ENCODE measurements around the gene AK5.

AK5 gene

GRCh38 chr1:77271852-77272580, 9.8 kb upstream of the AK5 start:
- TF ChIP-seq, protein P1, sequence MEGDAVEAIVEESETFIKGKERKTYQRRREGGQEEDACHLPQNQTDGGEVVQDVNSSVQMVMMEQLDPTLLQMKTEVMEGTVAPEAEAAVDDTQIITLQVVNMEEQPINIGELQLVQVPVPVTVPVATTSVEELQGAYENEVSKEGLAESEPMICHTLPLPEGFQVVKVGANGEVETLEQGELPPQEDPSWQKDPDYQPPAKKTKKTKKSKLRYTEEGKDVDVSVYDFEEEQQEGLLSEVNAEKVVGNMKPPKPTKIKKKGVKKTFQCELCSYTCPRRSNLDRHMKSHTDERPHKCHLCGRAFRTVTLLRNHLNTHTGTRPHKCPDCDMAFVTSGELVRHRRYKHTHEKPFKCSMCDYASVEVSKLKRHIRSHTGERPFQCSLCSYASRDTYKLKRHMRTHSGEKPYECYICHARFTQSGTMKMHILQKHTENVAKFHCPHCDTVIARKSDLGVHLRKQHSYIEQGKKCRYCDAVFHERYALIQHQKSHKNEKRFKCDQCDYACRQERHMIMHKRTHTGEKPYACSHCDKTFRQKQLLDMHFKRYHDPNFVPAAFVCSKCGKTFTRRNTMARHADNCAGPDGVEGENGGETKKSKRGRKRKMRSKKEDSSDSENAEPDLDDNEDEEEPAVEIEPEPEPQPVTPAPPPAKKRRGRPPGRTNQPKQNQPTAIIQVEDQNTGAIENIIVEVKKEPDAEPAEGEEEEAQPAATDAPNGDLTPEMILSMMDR (IDR thresholded peaks at IDR 0.05; ENCODE audit: control extremely low read depth, extremely low read depth, low read depth, missing control alignments), result no peak
- DNase-seq (ENCODE audit: extremely low spot score), result no peak
- POLR2A ChIA-PET, result no interaction called here
- CTCF ChIA-PET, result no interaction called here

GRCh38 chr1:77273891-77274290, 7.9 kb upstream of the AK5 start:
- TF ChIP-seq, protein P1 (IDR thresholded peaks at IDR 0.05; ENCODE audit: control extremely low read depth, extremely low read depth, low read depth, missing control alignments), result no peak
- ChIA-PET CTCF (interaction anchor here (1.0 kb wide), 1 partner anchor 29 kb away, joined by 3 read pairs; no protein-coding TSS in a partner anchor), POLR2A (no interaction called here)
- no peak for DNase-seq (ENCODE audit: extremely low spot score)

- ChIA-PET POLR2A (no interaction called here), CTCF (interaction anchor here (0.8 kb wide), 1 partner anchor 31 kb away, joined by 4 read pairs; no protein-coding TSS in a partner anchor)
- TF ChIP-seq, protein P1 (IDR thresholded peaks at IDR 0.05; ENCODE audit: control extremely low read depth, extremely low read depth, low read depth, missing control alignments), result no peak
- DNase-seq (ENCODE audit: extremely low spot score), result no peak
Observed at GRCh38 chr1:77275194-77275593, 6.6 kb upstream of the AK5 start.

DNA sequence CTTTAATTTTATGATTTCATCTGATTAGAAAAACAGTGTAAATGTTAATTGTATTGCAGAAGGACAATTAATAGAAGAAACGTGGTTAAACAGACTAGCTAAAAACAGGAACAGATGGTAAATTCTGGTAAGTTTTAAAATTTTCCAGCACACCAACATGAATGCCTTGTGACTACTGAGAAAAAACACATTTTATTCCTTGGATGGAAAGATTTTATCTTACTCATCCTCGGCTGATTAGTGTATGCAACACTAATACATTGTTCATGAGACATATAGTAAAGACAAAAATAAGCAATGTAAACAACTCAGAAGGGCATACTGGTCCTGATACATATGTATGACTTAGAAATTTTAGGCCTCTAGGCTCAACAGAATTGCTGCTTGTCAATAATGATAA, 4.9 kb upstream of the AK5 start:
- ChIA-PET POLR2A (no interaction called here), CTCF (no interaction called here)
- no peak for DNase-seq (ENCODE audit: extremely low spot score)
- TF ChIP-seq, protein P1 (IDR thresholded peaks at IDR 0.05; ENCODE audit: control extremely low read depth, extremely low read depth, low read depth, missing control alignments), result no peak

- DNase-seq (ENCODE audit: extremely low spot score), result no peak
Observed at GRCh38 chr1:77279929-77280328, 1.9 kb upstream of the AK5 start.

DNA sequence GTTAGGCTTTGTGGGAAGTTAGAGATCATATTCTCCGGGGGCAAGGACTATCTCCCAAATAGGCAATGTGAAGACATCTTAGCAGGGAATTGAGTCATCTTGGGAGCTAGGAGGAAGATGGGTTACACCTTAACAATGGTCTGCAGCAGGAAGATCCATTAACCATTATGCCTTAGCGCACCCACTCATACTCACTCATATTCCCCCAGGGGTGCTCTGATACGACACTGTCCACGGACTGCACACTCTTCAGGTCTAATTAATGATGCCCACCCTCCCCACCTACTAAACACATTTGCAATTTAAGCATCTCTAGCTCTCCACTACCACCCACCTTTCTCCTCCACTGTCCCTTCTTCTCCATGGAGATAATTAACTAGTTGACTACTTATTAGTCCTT, 857 bp upstream of the AK5 start:
- DNase-seq (ENCODE audit: extremely low spot score), result no peak
- CTCF ChIA-PET, result interaction anchor here (0.7 kb wide), 1 partner anchor 11 kb away, joined by 3 read pairs; no protein-coding TSS in a partner anchor
- TF ChIP-seq, protein P1 (IDR thresholded peaks at IDR 0.05; ENCODE audit: control extremely low read depth, extremely low read depth, low read depth, missing control alignments), result no peak
- POLR2A ChIA-PET, result no interaction called here

More at GRCh38 chr1:77279929-77280328, 1.9 kb upstream of the AK5 start:
- ChIA-PET POLR2A (no interaction called here), CTCF (no interaction called here)
- TF ChIP-seq, protein P1 (IDR thresholded peaks at IDR 0.05; ENCODE audit: control extremely low read depth, extremely low read depth, low read depth, missing control alignments), result no peak
